ENCODE results near the gene LDB2. TPM values are rescaled to one million over a fixed set of nuclear protein-coding genes. Genes with fewer than 3 reads are reported as not detected.

Gene LDB2
- polyA plus RNA-seq, 2 of the 4 experiments (the other 2 are of a cell fraction): not detected

DNA sequence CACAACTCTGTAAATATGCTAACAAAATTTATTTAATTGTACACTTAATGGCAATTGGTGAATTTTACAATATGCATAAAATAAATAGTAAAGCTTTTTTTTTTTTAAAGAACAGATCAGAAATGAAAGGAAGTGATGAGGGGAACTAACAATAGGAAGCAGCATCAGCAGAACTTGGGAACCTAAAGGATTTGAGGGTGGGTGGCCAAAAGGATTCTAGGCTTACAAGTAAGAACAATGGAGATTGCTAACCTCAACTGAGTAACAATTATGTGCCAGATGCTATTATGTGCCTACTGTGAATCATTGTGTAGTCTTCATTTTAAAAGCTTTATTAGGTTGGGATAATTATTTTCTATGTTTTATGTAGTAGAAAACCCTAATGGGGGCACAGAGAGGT is 185.2 kb downstream of the LDB2 start:
- FAIRE-seq (no peak), DNase-seq (ENCODE audit: low read depth in 1 of 2, low spot score in 1 of 2) (no peak), ATAC-seq (no peak)
- TF ChIP-seq GATA3 (IDR thresholded peaks at IDR 0.05; ENCODE audit: borderline replicate concordance) (no peak), RAD21 (conservative IDR thresholded peaks at IDR 0.05 in 1 of 2, IDR thresholded peaks at IDR 0.05 in 1 of 2) (no peak), NFE2L2 (conservative IDR thresholded peaks at IDR 0.05; ENCODE audit: low read length) (no peak), CBX2 (IDR thresholded peaks at IDR 0.05; ENCODE audit: borderline replicate concordance, low read depth) (no peak), NPAS2 (CRISPR knock-in tag; IDR thresholded peaks at IDR 0.05; ENCODE audit: borderline replicate concordance) (no peak), CEBPB (IDR thresholded peaks at IDR 0.05) (no peak)
- Histone ChIP-seq H3K4me3 (no peak overlapping the region), H3K9me3 (no peaks in the 10 kb centered on the region), H3K4me2 (no peak overlapping the region), H3K27ac (no peak overlapping the region), H3K4me1 (no peaks in the 10 kb centered on the region)
- CTCF ChIA-PET: interaction anchor here (0.5 kb wide), 1 partner anchor 671 kb away, joined by 3 read pairs; no protein-coding TSS in a partner anchor
- POLR2A ChIA-PET: no interaction called here

DNA sequence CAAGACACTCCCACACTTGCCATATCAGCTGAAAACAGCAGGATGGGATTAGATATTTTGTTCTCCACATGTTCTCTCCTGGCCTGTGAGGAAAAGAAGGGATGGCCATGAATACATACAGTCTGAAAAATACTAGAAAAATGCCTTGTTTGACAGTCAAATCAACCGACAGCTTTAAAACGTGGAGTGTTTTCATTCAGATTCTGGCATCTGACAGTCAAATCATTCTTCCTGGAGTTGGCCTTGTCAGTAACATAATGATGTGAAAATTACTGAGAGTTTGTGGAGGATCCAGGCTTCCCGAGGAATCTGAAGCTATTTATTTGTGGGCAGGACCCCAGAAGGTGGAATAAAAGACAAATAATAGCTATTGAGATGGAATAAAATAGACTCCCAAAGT is 188.2 kb downstream of the LDB2 start:
- TF ChIP-seq CHD2 (IDR thresholded peaks at IDR 0.05; ENCODE audit: low read length, partially characterized antibody) (no peak), HDAC2 (IDR thresholded peaks at IDR 0.05) (no peak), KDM5A (IDR thresholded peaks at IDR 0.05) (no peak), BHLHE40 (IDR thresholded peaks at IDR 0.05; ENCODE audit: low read depth, low read length) (no peak), RNF2 (IDR thresholded peaks at IDR 0.05; ENCODE audit: borderline replicate concordance, low read depth) (no peak), HEYL (CRISPR knock-in tag; IDR thresholded peaks at IDR 0.05) (no peak), RCOR1 (IDR thresholded peaks at IDR 0.05; ENCODE audit: low read depth, low read length) (no peak), TFCP2L1 (CRISPR knock-in tag; IDR thresholded peaks at IDR 0.05) (no peak), POLR2A (IDR thresholded peaks at IDR 0.05; ENCODE audit: low read length) (no peak), FOXS1 (CRISPR knock-in tag; IDR thresholded peaks at IDR 0.05) (no peak), RAD21 (conservative IDR thresholded peaks at IDR 0.05 in 1 of 2, IDR thresholded peaks at IDR 0.05 in 1 of 2) (no peak), TP53 (CRISPR knock-in tag; IDR thresholded peaks at IDR 0.05) (no peak), HOXA7 (CRISPR knock-in tag; IDR thresholded peaks at IDR 0.05) (no peak), MAZ (IDR thresholded peaks at IDR 0.05; ENCODE audit: borderline replicate concordance, low read depth, low read length) (no peak), HOXB13 (CRISPR knock-in tag; IDR thresholded peaks at IDR 0.05; ENCODE audit: low read depth) (no peak), ZSCAN20 (CRISPR knock-in tag; IDR thresholded peaks at IDR 0.05) (no peak)
- TF ChIP-seq, protein P1, sequence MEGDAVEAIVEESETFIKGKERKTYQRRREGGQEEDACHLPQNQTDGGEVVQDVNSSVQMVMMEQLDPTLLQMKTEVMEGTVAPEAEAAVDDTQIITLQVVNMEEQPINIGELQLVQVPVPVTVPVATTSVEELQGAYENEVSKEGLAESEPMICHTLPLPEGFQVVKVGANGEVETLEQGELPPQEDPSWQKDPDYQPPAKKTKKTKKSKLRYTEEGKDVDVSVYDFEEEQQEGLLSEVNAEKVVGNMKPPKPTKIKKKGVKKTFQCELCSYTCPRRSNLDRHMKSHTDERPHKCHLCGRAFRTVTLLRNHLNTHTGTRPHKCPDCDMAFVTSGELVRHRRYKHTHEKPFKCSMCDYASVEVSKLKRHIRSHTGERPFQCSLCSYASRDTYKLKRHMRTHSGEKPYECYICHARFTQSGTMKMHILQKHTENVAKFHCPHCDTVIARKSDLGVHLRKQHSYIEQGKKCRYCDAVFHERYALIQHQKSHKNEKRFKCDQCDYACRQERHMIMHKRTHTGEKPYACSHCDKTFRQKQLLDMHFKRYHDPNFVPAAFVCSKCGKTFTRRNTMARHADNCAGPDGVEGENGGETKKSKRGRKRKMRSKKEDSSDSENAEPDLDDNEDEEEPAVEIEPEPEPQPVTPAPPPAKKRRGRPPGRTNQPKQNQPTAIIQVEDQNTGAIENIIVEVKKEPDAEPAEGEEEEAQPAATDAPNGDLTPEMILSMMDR (IDR thresholded peaks at IDR 0.05): no peak
- TF ChIP-seq, protein P2, sequence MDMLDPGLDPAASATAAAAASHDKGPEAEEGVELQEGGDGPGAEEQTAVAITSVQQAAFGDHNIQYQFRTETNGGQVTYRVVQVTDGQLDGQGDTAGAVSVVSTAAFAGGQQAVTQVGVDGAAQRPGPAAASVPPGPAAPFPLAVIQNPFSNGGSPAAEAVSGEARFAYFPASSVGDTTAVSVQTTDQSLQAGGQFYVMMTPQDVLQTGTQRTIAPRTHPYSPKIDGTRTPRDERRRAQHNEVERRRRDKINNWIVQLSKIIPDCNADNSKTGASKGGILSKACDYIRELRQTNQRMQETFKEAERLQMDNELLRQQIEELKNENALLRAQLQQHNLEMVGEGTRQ (IDR thresholded peaks at IDR 0.05): no peak
- TF ChIP-seq, protein P3, sequence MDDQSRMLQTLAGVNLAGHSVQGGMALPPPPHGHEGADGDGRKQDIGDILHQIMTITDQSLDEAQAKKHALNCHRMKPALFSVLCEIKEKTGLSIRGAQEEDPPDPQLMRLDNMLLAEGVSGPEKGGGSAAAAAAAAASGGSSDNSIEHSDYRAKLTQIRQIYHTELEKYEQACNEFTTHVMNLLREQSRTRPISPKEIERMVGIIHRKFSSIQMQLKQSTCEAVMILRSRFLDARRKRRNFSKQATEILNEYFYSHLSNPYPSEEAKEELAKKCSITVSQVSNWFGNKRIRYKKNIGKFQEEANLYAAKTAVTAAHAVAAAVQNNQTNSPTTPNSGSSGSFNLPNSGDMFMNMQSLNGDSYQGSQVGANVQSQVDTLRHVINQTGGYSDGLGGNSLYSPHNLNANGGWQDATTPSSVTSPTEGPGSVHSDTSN (IDR thresholded peaks at IDR 0.05): no peak
- TF ChIP-seq, protein P4, sequence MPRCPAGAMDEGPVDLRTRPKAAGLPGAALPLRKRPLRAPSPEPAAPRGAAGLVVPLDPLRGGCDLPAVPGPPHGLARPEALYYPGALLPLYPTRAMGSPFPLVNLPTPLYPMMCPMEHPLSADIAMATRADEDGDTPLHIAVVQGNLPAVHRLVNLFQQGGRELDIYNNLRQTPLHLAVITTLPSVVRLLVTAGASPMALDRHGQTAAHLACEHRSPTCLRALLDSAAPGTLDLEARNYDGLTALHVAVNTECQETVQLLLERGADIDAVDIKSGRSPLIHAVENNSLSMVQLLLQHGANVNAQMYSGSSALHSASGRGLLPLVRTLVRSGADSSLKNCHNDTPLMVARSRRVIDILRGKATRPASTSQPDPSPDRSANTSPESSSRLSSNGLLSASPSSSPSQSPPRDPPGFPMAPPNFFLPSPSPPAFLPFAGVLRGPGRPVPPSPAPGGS (IDR thresholded peaks at IDR 0.05): no peak
- ATAC-seq (no peak), FAIRE-seq (no peak), DNase-seq (ENCODE audit: low read depth in 1 of 2, low spot score in 1 of 2) (no peak)
- Histone ChIP-seq H3K4me1 (no peaks in the 10 kb centered on the region), H3K9me3 (no peaks in the 10 kb centered on the region), H3K4me3 (no peak overlapping the region), H3K27ac (no peak overlapping the region), H3K4me2 (no peak overlapping the region)
- ChIA-PET POLR2A (no interaction called here), CTCF (no interaction called here)
- 0% methylated on average over 3 of the region's 3 CpGs for WGBS (ENCODE audit: missing lambda C conversion rate)

Data from A549 (cell line).